ENCODE data around the gene CRYAB. TPM values are rescaled to one million over a fixed set of nuclear protein-coding genes. Genes with fewer than 3 reads are reported as not detected.

CRYAB gene
- total RNA-seq, 1 donor from 2014 or later: 288 TPM

- Histone ChIP-seq H3K27me3 (no peaks in the 10 kb centered on the region), H3K36me3 (no peaks in the 10 kb centered on the region), H3K27ac (peak overlapping the region; percentile 89 to 92), H3K9me3 (no peaks in the 10 kb centered on the region), H3K4me3 (peak overlapping the region in 1 of 2 donors; percentile 57), H3K4me1 (peaks cover 14 to 45% of the 10 kb centered on the region in 2 donors)
- peak in 1 of 2 donors; percentile 63 for DNase-seq (ENCODE audit: low spot score in 2 of 2)
- TF ChIP-seq, protein P1, sequence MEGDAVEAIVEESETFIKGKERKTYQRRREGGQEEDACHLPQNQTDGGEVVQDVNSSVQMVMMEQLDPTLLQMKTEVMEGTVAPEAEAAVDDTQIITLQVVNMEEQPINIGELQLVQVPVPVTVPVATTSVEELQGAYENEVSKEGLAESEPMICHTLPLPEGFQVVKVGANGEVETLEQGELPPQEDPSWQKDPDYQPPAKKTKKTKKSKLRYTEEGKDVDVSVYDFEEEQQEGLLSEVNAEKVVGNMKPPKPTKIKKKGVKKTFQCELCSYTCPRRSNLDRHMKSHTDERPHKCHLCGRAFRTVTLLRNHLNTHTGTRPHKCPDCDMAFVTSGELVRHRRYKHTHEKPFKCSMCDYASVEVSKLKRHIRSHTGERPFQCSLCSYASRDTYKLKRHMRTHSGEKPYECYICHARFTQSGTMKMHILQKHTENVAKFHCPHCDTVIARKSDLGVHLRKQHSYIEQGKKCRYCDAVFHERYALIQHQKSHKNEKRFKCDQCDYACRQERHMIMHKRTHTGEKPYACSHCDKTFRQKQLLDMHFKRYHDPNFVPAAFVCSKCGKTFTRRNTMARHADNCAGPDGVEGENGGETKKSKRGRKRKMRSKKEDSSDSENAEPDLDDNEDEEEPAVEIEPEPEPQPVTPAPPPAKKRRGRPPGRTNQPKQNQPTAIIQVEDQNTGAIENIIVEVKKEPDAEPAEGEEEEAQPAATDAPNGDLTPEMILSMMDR (IDR thresholded peaks at IDR 0.05): no peak
- intact Hi-C loops (cut with DNase I): loop anchor here (1.0 to 10.0 kb wide), 5 partner anchors 12 to 369 kb away; partner anchors contain the start of genes NKAPD1, PIH1D2, SDHD and TIMM8B
Measured at GRCh38 chr11:111925953-111926352, 14.4 kb upstream of the CRYAB start.

GRCh38 chr11:111923951-111924350, 12.4 kb upstream of the CRYAB start:
- DNase-seq (ENCODE audit: low spot score in 2 of 2): peak in 1 of 2 donors; percentile 63
- Histone ChIP-seq H3K36me3 (no peaks in the 10 kb centered on the region), H3K9me3 (no peaks in the 10 kb centered on the region), H3K27me3 (no peaks in the 10 kb centered on the region), H3K27ac (peak overlapping the region; percentile 89 to 92), H3K4me1 (peaks cover 14 to 48% of the 10 kb centered on the region in 2 donors), H3K4me3 (peak overlapping the region; percentile 11 to 48)
- TF ChIP-seq, protein P1 (IDR thresholded peaks at IDR 0.05): peak in 1 of 3 experiments; percentile 6
- intact Hi-C loops (cut with DNase I): loop anchor here (1.0 to 10.0 kb wide), 2 partner anchors 12 to 371 kb away; partner anchors contain the start of gene HSPB2

- Histone ChIP-seq H3K27me3 (no peaks in the 10 kb centered on the region), H3K4me3 (peak overlapping the region; percentile 11 to 48), H3K36me3 (no peaks in the 10 kb centered on the region), H3K9me3 (no peaks in the 10 kb centered on the region), H3K4me1 (peaks cover 14 to 52% of the 10 kb centered on the region in 2 donors), H3K27ac (peak overlapping the region; percentile 89 to 92)
- intact Hi-C loops (cut with DNase I): loop anchor here (1.0 to 10.0 kb wide), 2 partner anchors 11 to 371 kb away; partner anchors contain the start of gene HSPB2
- TF ChIP-seq, protein P1 (IDR thresholded peaks at IDR 0.05): no peak
- peak in 1 of 2 donors; percentile 89 for DNase-seq (ENCODE audit: low spot score in 2 of 2)
Measured at GRCh38 chr11:111923351-111923788, 11.8 kb upstream of the CRYAB start.

DNA sequence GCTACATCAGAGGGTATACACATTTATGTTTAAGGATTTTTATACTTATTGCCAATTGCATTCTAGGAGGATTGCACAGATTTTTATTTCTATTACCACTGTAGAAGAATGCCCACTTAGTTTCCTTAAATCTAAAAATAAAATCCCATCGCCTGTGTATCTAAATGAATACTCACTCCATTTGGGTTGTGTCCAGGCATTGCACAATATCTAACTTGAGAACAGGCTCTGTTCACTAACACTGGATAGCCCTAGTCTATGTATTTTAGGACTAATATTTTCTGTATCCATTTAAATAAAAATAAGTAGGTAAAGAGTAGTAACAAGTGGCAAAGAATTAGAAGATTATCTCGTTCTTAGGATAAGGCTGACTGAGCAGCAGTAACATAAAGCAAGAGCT, 11.2 kb upstream of the CRYAB start:
- Histone ChIP-seq H3K36me3 (no peaks in the 10 kb centered on the region), H3K4me1 (peaks cover 14 to 52% of the 10 kb centered on the region in 2 donors), H3K27me3 (no peaks in the 10 kb centered on the region), H3K9me3 (no peaks in the 10 kb centered on the region), H3K4me3 (peak overlapping the region; percentile 13 to 48), H3K27ac (peak overlapping the region; percentile 89 to 92)
- TF ChIP-seq, protein P1 (IDR thresholded peaks at IDR 0.05): no peak
- intact Hi-C loops (cut with DNase I): loop anchor here (1.0 to 10.0 kb wide), 2 partner anchors 11 to 372 kb away; partner anchors contain the start of gene HSPB2
- peak in 1 of 2 donors; percentile 86 for DNase-seq (ENCODE audit: low spot score in 2 of 2)

- H3K27ac ChIP-seq: peak overlapping the region; percentile 78 to 92
- H3K4me1 ChIP-seq: peaks cover 14 to 53% of the 10 kb centered on the region in 2 donors
Measured at GRCh38 chr11:111921541-111922230, 10.1 kb upstream of the CRYAB start.

More at GRCh38 chr11:111921541-111922230, 10.1 kb upstream of the CRYAB start:
- no peak overlapping the region for H3K4me3 ChIP-seq
- H3K9me3 ChIP-seq: no peaks in the 10 kb centered on the region
- intact Hi-C loops (cut with DNase I): loop anchor here (10.0 kb wide), 1 partner anchor 373 kb away; no protein-coding TSS in a partner anchor
- peak in 1 of 2 donors; percentile 54 for DNase-seq (ENCODE audit: low spot score in 2 of 2)
- no peaks in the 10 kb centered on the region for H3K36me3 ChIP-seq
- no peaks in the 10 kb centered on the region for H3K27me3 ChIP-seq
- TF ChIP-seq, protein P1 (IDR thresholded peaks at IDR 0.05): no peak
